GM21526 (cell line): ENCODE measurements around the gene EPS15.

ENCODE experiments used
- ATAC-seq: cut with Tn5 transposase; IDR thresholded peaks from one replicate; pipeline ENCODE4 v1.9.1; 2021; ENCODE audit warnings: moderate library complexity; ENCODE audit not compliant: unreplicated experiment, low FRiP score

Gene EPS15

DNA sequence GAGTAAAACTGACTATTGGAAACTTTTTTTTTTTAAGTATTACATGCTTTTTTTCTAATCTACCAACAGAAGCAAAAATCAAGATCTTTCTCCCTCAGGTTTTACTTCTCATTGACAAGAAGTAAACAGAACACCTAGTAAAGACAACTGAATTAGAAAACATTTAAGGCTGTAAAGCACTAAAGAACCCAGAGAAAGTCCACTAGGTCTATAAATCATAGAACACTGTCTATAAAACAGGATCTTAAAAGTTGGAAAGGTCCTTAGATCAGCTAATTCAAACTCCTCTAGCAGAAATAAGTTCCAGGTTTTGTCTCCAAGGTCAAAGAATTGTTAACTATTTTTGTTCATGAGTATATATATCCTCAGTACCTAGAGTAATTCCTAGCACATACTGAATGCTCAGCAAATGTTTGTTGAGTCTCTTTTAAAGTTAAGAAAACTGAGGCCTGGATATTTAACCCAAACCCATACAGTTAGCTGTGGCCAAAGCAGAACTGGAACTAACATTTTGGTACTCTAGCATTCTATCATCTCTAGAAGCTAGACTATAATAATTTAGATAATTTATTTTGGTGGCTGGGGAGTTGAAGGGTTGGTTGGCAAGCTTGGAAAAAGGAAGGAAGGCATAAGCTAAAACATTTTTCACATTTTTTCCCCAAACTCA lies 3.0 kb downstream of the EPS15 start:
- no peak for ATAC-seq

DNA sequence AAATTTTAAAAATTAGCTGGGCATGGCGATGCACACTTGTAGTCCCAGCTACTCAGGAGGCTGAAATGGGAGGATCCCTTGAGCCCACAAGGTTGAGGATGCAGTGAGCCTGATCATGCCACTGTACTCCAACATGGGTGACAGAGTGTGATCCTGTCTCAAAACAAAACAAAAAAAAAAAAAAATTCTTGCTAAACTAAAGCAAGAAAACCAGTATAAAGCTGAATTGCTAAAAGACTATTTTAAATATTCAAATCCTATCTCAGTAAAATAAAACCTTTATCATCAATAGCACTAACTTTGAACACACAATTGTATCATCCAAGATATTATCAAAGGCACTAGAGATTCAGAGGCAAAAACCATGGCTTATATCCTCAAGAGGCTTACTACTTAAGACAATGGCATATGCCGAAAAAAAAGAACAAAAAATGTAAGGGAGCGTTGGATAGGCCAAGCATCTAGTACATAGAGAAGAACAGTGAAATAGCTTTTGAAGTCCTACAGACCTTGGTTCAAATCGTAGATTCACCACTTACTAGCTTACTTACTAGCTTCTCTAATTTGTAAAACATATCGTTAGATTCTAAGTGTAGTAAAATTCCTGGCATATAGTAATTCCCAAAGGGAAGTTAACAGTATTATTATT lies 3.6 kb downstream of the EPS15 start:
- ATAC-seq = no peak

DNA sequence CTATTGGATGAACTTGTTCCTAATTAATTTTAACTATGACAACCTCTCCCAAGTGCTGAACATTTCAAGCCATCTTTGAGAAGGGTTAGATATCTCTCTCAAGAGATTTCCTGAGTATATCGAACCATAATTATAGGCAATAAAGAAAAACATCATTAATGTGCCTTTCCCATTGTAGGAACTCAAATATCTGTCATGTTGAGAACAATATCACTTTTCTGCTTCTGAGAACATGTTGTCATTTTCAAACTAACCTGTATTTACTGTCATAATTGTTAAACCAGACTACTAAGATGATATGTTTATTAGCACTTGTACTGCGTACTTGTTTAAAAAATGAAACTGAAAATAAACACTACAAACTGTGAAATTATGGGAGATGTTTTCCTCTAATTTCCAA lies 4.3 kb downstream of the EPS15 start:
- no peak for ATAC-seq

DNA sequence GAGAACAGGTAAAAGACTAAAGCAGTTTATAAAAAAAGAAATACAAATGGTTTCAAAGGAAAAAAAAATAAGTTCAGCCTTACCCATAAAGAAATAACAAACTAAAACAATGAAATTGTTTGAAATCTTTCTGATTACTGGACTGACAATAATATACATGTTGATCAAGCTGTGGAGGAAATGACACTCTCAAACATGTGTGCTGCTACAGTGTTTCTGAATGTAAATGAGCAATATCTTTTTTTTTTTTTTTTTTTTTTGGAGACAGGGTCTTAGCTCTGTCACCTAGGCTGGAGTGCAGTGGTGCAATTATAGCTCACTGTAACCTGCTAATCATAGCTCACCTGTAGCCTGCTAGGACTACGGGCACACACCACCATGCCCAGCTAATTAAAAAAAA lies 6.5 kb downstream of the EPS15 start:
- ATAC-seq = no peak

DNA sequence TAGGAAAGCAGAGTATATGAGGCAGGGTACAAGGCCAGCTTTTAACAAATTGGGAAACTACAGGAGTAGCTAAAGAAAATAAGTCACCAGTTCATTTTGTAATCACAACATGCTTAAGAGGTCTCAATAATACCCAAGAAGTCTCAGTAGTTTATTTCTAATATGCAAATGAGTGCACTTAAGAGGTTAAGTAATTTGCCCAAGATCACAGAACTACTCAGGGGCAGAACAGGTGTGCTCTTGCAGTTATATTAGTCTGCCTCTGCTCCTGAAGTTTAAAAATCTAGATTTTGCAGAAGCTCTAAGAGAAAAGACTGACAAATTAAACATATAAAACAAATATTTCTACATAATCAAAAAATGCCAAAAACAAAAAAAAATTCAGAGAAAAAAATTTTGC lies 6.9 kb downstream of the EPS15 start:
- ATAC-seq = no peak

DNA sequence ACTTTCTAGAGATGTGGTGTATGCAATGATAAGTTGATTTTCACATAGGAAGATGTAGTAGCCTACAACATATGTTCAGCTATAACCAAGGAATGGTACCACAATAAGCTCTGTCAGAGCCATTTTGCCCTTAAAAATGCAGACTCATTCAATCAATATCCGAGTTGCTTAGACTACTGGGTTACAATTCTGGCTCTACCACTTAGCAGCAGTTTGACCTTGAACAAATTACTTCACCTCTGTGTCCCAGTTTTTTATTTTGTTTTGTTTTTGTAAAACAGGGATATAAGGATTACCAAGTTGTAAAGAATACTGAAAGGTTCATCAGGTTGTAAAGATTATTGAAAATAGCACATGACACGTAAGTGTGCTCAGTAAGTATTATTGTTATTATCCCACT lies 9.3 kb downstream of the EPS15 start:
- ATAC-seq = no peak

DNA sequence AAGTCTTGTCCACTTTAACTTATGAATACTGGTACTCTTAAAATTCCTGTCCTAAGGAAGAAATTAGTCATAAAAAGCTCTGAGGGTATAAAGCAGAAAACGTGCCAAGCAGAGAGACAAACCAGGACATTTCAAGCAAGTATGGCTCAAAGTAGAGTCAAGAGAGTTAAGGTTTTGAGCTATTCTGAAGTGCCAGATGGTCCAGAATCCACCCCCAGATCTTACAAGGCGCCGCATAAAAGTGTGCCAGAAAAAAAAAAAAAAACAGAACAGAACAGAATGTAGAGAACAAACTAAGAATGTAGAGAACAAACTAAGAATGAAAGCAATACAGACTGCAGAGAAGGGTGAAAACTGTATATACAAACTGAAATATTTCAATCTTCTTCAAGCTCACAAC lies 12.5 kb downstream of the EPS15 start:
- ATAC-seq = no peak

DNA sequence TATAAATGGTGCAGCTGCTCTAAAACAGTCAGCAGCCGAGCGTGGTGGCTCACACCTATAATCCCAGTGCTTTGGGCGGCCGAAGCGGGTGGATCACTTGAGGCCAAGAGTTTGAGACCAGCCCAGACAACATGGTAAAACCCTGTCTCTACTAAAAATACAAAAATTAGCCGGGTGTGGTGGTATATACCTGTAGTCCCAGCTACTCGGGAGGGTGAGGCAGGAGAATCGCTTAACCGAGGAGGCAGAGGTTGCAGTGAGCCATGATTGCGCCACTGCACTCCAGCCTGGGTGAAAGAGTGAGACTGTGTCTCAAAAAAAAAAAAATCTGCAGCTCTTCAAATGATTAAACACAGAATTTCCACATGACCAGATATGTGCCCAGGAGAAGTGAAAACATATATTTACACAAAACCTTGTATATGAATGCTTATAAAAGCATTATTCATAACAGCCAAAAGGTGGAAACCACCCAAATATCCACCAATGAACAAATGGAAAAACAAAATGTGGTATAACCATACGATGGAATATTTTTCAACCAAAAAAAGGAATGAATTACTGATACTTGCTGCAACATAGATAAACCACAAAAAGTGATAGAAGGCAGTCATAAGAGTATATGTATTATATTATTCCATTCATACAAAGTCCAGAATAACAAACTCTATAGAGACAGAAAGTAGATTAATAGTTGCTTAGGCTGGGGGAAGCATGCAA lies 14.1 kb downstream of the EPS15 start:
- no peak for ATAC-seq

DNA sequence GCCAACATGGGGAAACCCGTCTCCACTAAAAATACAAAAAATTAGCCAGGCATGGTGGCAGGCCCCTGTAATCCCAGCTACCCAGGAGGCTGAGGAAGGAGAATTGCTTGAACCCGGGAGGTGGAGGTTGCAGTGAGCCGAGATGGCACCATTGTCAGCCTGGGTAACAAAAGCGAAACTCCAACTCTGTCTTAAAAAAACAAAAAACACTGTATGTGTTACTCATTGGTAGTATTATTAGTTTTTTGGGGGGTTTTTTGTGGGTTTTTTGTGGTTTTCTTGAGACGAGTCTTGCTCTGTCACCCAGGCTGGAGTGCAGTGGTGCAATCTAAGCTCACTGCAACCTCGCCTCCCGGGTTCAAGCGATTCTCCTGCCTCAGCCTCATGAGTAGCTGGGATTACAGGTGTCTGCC lies 17.8 kb downstream of the EPS15 start:
- ATAC-seq = peak; percentile 52

DNA sequence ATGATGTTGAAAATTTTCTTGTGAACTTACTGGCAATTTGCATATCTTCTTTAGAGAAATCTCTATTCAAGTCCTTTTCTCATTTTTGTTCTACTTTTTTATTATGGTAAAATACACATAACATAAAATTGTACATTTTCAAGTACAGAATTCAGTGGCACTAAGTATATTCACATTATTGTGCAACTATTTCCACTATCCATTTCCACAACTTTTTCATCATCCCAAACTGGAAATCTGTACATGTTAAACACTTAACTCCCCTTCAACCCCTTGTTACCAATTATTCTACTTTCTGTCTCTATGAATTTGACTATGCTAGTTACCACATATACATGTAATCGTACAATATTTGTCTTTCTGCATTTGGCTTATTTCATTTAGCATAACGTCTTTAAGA lies 19.4 kb downstream of the EPS15 start:
- ATAC-seq = no peak

DNA sequence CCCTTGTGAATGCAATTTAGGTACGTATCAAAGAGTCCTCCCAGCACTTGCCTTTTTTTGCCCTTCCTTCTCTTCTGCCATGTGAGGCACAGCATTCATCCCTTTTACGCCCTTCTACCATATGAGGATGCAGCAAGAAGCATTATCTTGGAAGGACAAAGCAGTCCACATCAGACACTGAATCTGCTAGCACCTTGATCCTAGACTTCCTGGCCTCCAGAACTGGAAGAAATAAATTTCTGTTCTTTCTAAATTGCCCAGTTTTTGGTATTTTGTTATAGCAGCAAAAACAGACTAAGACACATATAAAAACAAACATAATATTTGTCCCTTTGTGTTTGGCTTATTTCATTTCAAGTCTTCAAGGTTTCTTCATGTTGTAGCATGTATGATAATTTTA lies 20.1 kb downstream of the EPS15 start:
- no peak for ATAC-seq

DNA sequence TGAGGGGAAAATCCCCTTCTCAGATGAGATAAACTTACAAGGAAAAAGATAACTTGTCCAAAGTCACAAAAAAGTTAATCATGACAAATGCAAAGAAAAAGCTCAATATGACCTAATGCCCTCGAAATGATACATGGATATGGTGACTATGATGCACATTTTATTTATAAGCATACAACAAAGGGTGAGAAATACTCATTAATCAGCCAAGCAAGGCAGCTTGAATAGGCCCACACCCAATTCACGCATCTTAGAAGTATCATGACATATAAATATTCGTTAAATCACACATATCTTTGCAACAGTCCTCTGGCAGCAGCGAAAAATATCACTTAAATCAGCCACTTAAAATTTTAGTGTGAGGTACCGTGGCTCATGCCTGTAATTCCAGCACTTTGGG lies 21.7 kb downstream of the EPS15 start:
- ATAC-seq = no peak

DNA sequence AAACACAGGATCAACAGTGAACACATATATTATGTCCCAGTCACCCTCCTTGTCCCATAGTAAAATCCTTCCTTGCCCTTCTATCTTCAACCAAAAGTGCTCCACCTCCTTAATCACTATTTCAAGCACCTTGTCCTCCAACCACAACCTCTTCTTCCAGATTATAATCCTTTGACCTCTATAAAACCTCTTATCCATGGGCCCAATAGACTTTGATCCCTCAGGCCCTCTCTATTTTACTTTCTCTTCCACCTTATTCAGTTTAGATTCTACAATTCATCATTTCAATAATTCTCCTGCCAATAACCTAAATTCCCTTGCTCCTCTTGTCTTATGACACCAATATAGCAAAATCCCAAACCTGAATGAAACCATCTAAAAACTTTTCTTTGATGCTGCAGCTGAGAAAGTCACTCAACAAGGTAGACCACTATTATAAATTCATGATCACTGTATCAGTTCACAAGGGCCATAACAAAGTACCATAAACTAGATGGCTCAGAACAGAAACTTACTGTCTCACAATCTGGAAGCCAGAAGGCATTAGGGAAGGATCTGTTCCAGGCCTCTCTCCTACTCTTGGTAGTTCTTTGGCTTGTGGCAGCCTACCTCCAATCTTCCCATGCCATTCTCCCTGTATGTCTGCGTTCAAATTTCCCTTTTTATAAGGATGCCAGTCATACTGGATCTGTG lies 24.8 kb downstream of the EPS15 start:
- no peak for ATAC-seq

DNA sequence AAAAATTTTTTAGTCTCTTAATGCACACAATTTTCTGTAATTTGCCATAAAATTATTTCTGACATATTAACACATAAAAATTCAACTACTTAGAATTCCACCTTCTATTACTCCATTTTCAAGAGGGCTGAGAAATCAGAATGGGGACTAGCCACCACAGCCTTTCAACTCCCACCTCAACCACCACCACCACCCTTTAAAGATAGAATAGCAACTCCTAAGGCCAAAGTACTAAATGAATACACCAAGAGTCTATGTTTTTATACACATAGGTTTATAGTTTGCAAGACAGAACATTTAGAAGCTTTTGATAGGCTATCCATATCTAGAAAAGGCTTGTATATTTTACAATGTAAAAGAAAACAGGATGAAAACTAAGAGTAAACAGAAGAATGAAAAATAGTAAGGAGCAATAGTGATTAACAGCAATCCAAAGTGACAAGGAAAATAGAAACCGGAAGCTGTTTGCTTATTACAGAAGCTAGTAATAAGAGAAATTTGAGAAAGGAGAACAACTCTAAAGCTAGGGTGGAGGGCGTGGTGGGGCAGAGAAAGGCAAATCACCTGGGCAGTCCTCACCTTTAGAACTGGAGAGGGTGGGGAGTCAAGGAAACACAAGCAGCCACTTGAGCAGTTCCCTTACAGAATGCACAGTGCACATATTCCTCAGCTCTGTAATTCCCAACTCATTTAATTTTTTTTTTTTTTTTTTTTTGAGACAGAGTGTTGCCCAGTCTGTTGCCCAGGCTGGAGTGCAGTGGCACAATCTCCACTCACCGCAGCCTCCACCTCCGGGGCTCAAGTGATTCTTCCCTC lies 27.7 kb downstream of the EPS15 start:
- ATAC-seq = peak; percentile 41

DNA sequence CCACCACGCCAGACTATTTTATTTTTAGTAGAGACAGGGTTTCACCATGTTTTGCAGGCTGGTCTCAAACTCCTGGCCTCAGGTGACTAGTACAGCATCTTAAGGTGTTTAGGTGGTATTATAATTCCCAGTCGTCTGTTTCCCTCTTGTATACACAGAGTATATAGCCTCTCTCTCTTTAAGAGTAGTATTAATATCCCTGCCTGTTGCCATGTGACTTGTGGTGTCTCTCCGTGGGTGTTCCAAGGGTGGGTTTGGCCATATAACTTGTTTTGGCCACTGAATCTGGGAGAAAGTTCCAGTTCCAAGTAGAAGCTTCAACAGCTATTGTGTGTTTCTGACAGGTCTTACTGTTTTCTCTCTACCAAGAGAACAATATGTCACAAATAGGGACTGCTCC lies 29.6 kb downstream of the EPS15 start:
- ATAC-seq = no peak

DNA sequence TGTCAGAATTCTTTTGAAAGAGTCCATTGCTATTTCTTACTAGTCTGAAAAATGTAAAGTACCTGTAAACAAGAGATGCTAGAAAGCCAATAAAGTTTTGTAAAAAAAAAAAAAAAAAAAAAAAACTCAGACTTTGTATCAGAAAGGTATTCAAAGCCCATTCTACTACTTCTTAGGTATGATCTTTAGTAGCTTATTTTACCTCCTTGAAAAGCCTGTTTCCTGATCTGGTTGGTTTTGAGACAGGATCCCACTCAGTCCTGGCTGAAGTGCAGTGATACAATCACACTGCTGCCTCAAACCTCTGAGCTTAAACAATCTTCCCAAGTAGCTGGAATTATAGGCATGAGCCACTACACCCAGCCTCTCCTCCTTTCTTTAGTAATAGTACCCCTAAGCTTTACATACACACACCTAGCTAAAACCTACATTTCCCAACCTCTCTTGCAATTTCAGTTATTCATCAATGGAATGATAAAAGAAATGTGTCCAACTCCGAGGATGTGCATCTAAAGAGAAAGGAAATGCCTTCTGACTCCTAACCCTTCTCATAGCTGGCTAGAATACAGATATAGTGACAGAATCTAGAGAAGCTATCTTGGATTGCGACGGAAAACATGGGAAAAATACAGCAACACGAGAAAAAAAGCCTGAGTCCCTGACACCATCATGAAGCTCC lies 30.6 kb downstream of the EPS15 start:
- no peak for ATAC-seq

DNA sequence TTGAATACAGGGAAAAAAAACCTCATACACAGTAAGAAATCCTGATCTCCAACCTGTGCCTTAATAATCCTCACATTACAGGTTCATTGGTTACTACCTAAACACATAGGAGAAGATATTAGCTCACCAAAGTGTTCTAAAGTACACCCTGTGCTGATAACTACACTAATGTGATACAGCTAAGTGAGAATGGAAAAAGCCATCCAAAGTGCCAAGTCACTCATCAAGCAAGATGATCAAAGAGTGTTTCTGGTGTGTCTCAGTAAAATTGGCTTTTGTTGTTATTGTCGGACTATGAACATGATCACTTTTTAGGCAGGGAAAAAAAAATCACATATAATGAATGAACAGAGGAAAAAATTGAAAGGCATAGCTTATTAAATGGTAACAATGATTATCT lies 31.4 kb downstream of the EPS15 start:
- ATAC-seq = no peak

DNA sequence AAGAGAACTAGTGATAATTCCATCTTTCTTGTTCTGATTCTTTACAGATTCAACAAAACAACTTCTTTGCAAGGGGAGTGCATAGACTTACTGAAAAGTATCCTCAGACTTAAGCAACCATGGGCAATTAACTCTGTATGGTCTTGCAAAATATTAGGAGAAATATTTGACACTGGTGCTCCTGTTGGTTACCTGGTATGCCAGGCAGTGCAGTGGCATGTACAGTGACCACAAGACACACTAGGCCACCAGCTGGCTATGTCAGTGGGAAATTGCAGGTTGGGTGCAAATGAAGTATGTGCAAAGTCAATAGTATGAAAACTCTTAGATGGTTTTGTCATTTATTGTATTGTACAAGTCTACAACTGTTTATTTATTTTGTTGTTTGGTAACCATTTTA lies 34.5 kb downstream of the EPS15 start:
- no peak for ATAC-seq

DNA sequence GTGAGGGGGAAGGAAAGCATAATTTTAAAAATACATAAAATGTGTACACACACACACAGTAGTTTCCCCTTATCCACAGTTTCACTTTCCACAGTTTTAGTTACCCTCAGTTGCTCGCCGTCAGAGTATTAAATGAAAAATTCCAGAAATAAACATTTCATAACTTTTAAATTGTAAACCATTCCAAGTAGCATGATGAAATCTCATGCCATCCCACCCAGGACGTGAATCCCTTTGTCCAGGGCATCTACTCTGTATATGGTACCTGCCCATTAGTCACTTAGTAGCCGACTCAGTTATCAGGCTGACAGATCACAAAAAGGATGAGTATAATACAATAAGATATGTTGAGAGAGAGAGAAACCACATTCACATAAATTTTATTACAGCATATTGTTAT lies 36.2 kb downstream of the EPS15 start:
- ATAC-seq = no peak
